Adrenal gland (tissue), 12 donors: ENCODE data around the gene RBMS2. TPM values are rescaled to one million over a fixed set of nuclear protein-coding genes. Genes with fewer than 3 reads are reported as not detected.
A peak's percentile ranks its signal among the peaks of the same experiment; 100 is the strongest.
"Not testable (repeated sequence)": the region's sequence is repeated elsewhere in the genome, so short reads cannot be mapped to it uniquely, and the experiment has no call there.

Source experiments
- DNase-seq, 7 donors: peaks; one replicate each; pipeline ENCODE4 v3.0.0-alpha.2; 2019 to 2020
- H3K27ac ChIP-seq, 5 donors: fragments of 200-600 bp; sonication (generic) in 4 of 5; 1 replicate in 3 of 5; 2 replicates in 2 of 5; pipeline versions ENCODE4 v1.5.1 to v1.8.0; 2016 to 2020; ENCODE audit warnings: mild to moderate bottlenecking in 1 of 5
- H3K27me3 ChIP-seq: fragments of 200-600 bp; 2 replicates; pipeline ENCODE4 v1.8.0; 2021
- H3K36me3 ChIP-seq, 2 donors: fragments of 200-600 bp; replicated peaks in 1 of 2; 1 replicate in 1 of 2; 2 replicates in 1 of 2; pipeline versions ENCODE4 v1.5.1 to v1.8.0; 2018 to 2022
- H3K4me1 ChIP-seq, 2 donors: fragments of 200-600 bp; replicated peaks in 1 of 2; 1 replicate in 1 of 2; 2 replicates in 1 of 2; pipeline versions ENCODE4 v1.5.1 to v1.8.0; 2018 to 2021
- H3K4me3 ChIP-seq, 4 donors: fragments of 200-600 bp; sonication (generic) in 3 of 4; one replicate each; pipeline ENCODE4 v1.5.1; 2016 to 2018
- H3K9me3 ChIP-seq, 3 donors: fragments of 200-600 bp; sonication (generic) in 1 of 3; replicated peaks in 1 of 3; 1 replicate in 2 of 3; 2 replicates in 1 of 3; pipeline versions ENCODE4 v1.5.1 to v1.8.0; 2016 to 2021
- CTCF ChIP-seq, 6 experiments: fragments of 450-650 bp in 4 of 6; fragments of 200-600 bp in 2 of 6; sonication (generic) in 1 of 6; IDR thresholded peaks; 1 replicate in 5 of 6; 2 replicates in 1 of 6; pipeline versions ENCODE4 v1.5.1 to v1.8.0; 2016 to 2021; ENCODE audit warnings: antibody characterized with exemption in 6 of 6, mild to moderate bottlenecking in 2 of 6, moderate library complexity in 1 of 6
- POLR2A ChIP-seq, 2 donors: fragments of 450-650 bp; IDR thresholded peaks; one replicate each; pipeline ENCODE4 v1.6.1; 2017; ENCODE audit warnings: antibody characterized with exemption in 2 of 2, mild to moderate bottlenecking in 2 of 2, moderate library complexity in 1 of 2
- WGBS, 4 donors: extraction: QIAGEN DNeasy Blood & Tissue Kit in 2 of 4; methylation state at CpG; one replicate each; pipeline versions ENCODE4 v1.1.5 to v1.1.7; 2013 to 2017; 5-methylcytosine and 5-hydroxymethylcytosine counted together
- intact Hi-C, 2 donors: fragments of 100-400 bp; cut with DNase I; formaldehyde crosslinking; loops; one replicate each; pipeline versions ENCODE4 v1.14.1 to v1.15.0; 2022 to 2023
- polyA plus RNA-seq, 3 donors: library from polyadenylated mRNA; stranded (reverse); fragments of 200-250 nt in 2 of 3; fragments of 350-450 nt in 1 of 3; fragmentation: Illumina TruSeq in 1 of 3; extraction: RNeasy Lipid Tissue Mini Kit (QIAGEN cat#74804) in 1 of 3; gene quantifications; one replicate each; pipeline ENCODE4 v1.2.3, GENCODE V29; 2013 to 2014
- total RNA-seq, 9 donors: library from RNA; depleted of rRNA in 4 of 9; stranded (reverse); fragments of >200 nt in 4 of 9; fragments of 120-200 nt in 1 of 9; fragmentation: NEBNext Ultra II Directional in 1 of 9; extraction: Animal tissue kit (Norgen Biotek cat#: 25700) in 1 of 9; gene quantifications; one replicate each; pipeline versions ENCODE4 v1.1.0 to v1.2.4, GENCODE V29; 2013 to 2023
- donor health status: healthy with polysubstance abuse.
- donor health status: Bipolar disorder and iron deficiency.
- donor health status: DM: yes; HTN: yes; CAD: no.
- donor health status: DM: no; HTN: no; CAD: no.
- donor health status: DM: no; HTN: no; CAD: no.
- donor health status: DM: yes; HTN: yes; CAD: no.

RBMS2 gene
- total and polyA plus RNA-seq, 12 donors = 7.6 to 41.5 (median 19.9) TPM

- H3K27ac ChIP-seq, H3K4me1 ChIP-seq, DNase-seq, H3K4me3 ChIP-seq, H3K27me3 ChIP-seq, H3K36me3 ChIP-seq, H3K9me3 ChIP-seq, intact Hi-C loops: not testable (repeated sequence)
- WGBS, 4 donors = 86 to 95% (median 94%) methylated on average over 14 to 27 of the region's 27 CpGs
These were observed 27.1 kb upstream of the RBMS2 start for GRCh38 chr12:56494481-56494880.

- H3K4me1 ChIP-seq, intact Hi-C loops, H3K4me3 ChIP-seq, H3K9me3 ChIP-seq, H3K27me3 ChIP-seq, H3K27ac ChIP-seq, H3K36me3 ChIP-seq: not testable (repeated sequence)
- peak in 3 of 6 experiments; percentile 25 to 40 (median 25) for TF ChIP-seq CTCF (IDR thresholded peaks at IDR 0.05)
- 3 to 9% (median 5%) methylated on average over 12 to 17 of the region's 17 CpGs for WGBS, 4 donors
- peak; percentile 35 to 86 (median 66) for DNase-seq
These were observed 24.9 kb upstream of the RBMS2 start for GRCh38 chr12:56496704-56497103.

GRCh38 chr12:56498126-56498902 is 23.3 kb upstream of the RBMS2 start:
- H3K27me3 ChIP-seq, intact Hi-C loops, DNase-seq, H3K9me3 ChIP-seq, H3K27ac ChIP-seq, H3K4me3 ChIP-seq, H3K4me1 ChIP-seq, H3K36me3 ChIP-seq: not testable (repeated sequence)
- WGBS, 4 donors = 82 to 87% (median 85%) methylated on average over 12 to 14 of the region's 14 CpGs

- DNase-seq, H3K9me3 ChIP-seq, H3K27me3 ChIP-seq, H3K36me3 ChIP-seq, intact Hi-C loops, H3K4me1 ChIP-seq, H3K4me3 ChIP-seq, H3K27ac ChIP-seq: not testable (repeated sequence)
- WGBS, 4 donors = 73 to 80% (median 79%) methylated on average over 8 to 9 of the region's 9 CpGs
These were observed 22.2 kb upstream of the RBMS2 start for GRCh38 chr12:56499452-56499851.

- H3K27me3 ChIP-seq, H3K9me3 ChIP-seq, H3K27ac ChIP-seq, intact Hi-C loops, DNase-seq, H3K36me3 ChIP-seq, H3K4me1 ChIP-seq, H3K4me3 ChIP-seq: not testable (repeated sequence)
- 79 to 84% (median 81%) methylated on average over 13 of the region's 13 CpGs for WGBS, 4 donors
These were observed 21.7 kb upstream of the RBMS2 start for GRCh38 chr12:56499879-56500278.

GRCh38 chr12:56510786-56511185 is 10.8 kb upstream of the RBMS2 start:
- Histone ChIP-seq H3K27me3 (no peaks in the 10 kb centered on the region), H3K36me3 (no peaks in the 10 kb centered on the region), H3K9me3 (no peaks in the 10 kb centered on the region), H3K27ac (no peak overlapping the region), H3K4me1 (no peaks in the 10 kb centered on the region), H3K4me3 (no peak overlapping the region)
- WGBS, 4 donors = 77 to 89% (median 84%) methylated on average over 4 to 16 of the region's 16 CpGs
- TF ChIP-seq CTCF (IDR thresholded peaks at IDR 0.05) (no peak), POLR2A (IDR thresholded peaks at IDR 0.05) (no peak)
- intact Hi-C loops = loop anchor here (10.0 kb wide), 2 partner anchors 114 to 124 kb away; partner anchors contain the start of gene BAZ2A (in 1 of the 2)
- no peak for DNase-seq

GRCh38 chr12:56514014-56514318 is 7.7 kb upstream of the RBMS2 start:
- not testable (repeated sequence) for H3K4me3 ChIP-seq, H3K27ac ChIP-seq, H3K4me1 ChIP-seq

More at GRCh38 chr12:56514014-56514318, 7.7 kb upstream of the RBMS2 start:
- 55 to 58% (median 56%) methylated on average over 4 of the region's 4 CpGs for WGBS, 4 donors
- not testable (repeated sequence) for H3K9me3 ChIP-seq, H3K27me3 ChIP-seq, DNase-seq, H3K36me3 ChIP-seq
- intact Hi-C loops = loop anchor here (10.0 kb wide), 2 partner anchors 111 to 121 kb away; partner anchors contain the start of gene BAZ2A (in 1 of the 2)
